Measurements from ENCODE around the gene RSBN1L. TPM values are rescaled to one million over a fixed set of nuclear protein-coding genes. Genes with fewer than 3 reads are reported as not detected.

Gene RSBN1L
- polyA plus RNA-seq, 1 experiment: 14.0 TPM

GRCh38 chr7:77693830-77694583 is 2.3 kb upstream of the RSBN1L start:
- Histone ChIP-seq H3K27ac (ENCODE audit: low read depth, low read length) (no peak overlapping the region), H3K4me3 (ENCODE audit: low read depth, low read length) (peak overlapping the region; percentile 17; the same call in 1 of the 2 replicates), H3K27me3 (ENCODE audit: control insufficient read depth, insufficient read depth, low read length) (no peaks in the 10 kb centered on the region), H3K9me3 (ENCODE audit: control insufficient read depth, insufficient read depth, low read length) (no peaks in the 10 kb centered on the region)
- DNase-seq (ENCODE audit: low read depth, low spot score): no peak
- no peak for TF ChIP-seq CTCF (IDR thresholded peaks at IDR 0.05; ENCODE audit: low read depth, low read length)
- POLR2A ChIA-PET: interaction anchor here (0.7 kb wide), 1 partner anchor 102 kb away, joined by 3 read pairs; no protein-coding TSS in a partner anchor
- CTCF ChIA-PET: interaction anchor here (1.2 kb wide), 1 partner anchor 66 kb away, joined by 5 read pairs; no protein-coding TSS in a partner anchor

GRCh38 chr7:77696643-77697534 is 630 bp downstream of the RSBN1L start:
- no peak for TF ChIP-seq CTCF (IDR thresholded peaks at IDR 0.05; ENCODE audit: low read depth, low read length)
- ChIA-PET CTCF (interaction anchor here (0.5 to 3.2 kb wide), 4 partner anchors 39 to 271 kb away, joined by 4 to 20 read pairs (median 6); no protein-coding TSS in a partner anchor), POLR2A (interaction anchor here (1.0 to 1.9 kb wide), 8 partner anchors 10 to 102 kb away, joined by 3 to 13 read pairs (median 5); partner anchors contain the start of genes PHTF2 and TMEM60)
- Histone ChIP-seq H3K4me3 (ENCODE audit: low read depth, low read length) (peak overlapping the region; percentile 94), H3K27ac (ENCODE audit: low read depth, low read length) (peak overlapping the region; percentile 78), H3K27me3 (ENCODE audit: control insufficient read depth, insufficient read depth, low read length) (no peaks in the 10 kb centered on the region), H3K9me3 (ENCODE audit: control insufficient read depth, insufficient read depth, low read length) (no peaks in the 10 kb centered on the region; the same call in 1 of the 2 replicates)
- DNase-seq (ENCODE audit: low read depth, low spot score): no peak

GRCh38 chr7:77697535-77697831 is 1.2 kb downstream of the RSBN1L start:
- DNase-seq (ENCODE audit: low read depth, low spot score): no peak
- Histone ChIP-seq H3K27me3 (ENCODE audit: control insufficient read depth, insufficient read depth, low read length) (no peaks in the 10 kb centered on the region), H3K9me3 (ENCODE audit: control insufficient read depth, insufficient read depth, low read length) (no peaks in the 10 kb centered on the region; the same call in 1 of the 2 replicates), H3K4me3 (ENCODE audit: low read depth, low read length) (peak overlapping the region; percentile 94), H3K27ac (ENCODE audit: low read depth, low read length) (peak overlapping the region; percentile 65)
- ChIA-PET CTCF (interaction anchor here (1.5 to 3.2 kb wide), 3 partner anchors 40 to 62 kb away, joined by 5 to 20 read pairs (median 7); no protein-coding TSS in a partner anchor), POLR2A (interaction anchor here (1.1 to 1.9 kb wide), 3 partner anchors 30 to 101 kb away, joined by 3 to 5 read pairs (median 5); partner anchors contain the start of genes PHTF2 and TMEM60)
- no peak for TF ChIP-seq CTCF (IDR thresholded peaks at IDR 0.05; ENCODE audit: low read depth, low read length)

GRCh38 chr7:77698042-77698625 is 1.9 kb downstream of the RSBN1L start:
- CTCF ChIA-PET: interaction anchor here (1.2 to 3.2 kb wide), 4 partner anchors 13 to 61 kb away, joined by 3 to 20 read pairs (median 6); no protein-coding TSS in a partner anchor
- Histone ChIP-seq H3K4me3 (ENCODE audit: low read depth, low read length) (peak overlapping the region; percentile 94), H3K27ac (ENCODE audit: low read depth, low read length) (no peak overlapping the region), H3K9me3 (ENCODE audit: control insufficient read depth, insufficient read depth, low read length) (no peaks in the 10 kb centered on the region; the same call in 1 of the 2 replicates), H3K27me3 (ENCODE audit: control insufficient read depth, insufficient read depth, low read length) (no peaks in the 10 kb centered on the region)
- POLR2A ChIA-PET: interaction anchor here (1.1 to 1.4 kb wide), 2 partner anchors 30 to 100 kb away, joined by 3 to 5 read pairs; partner anchors contain the start of genes PHTF2 and TMEM60
- no peak for TF ChIP-seq CTCF (IDR thresholded peaks at IDR 0.05; ENCODE audit: low read depth, low read length)
- no peak for DNase-seq (ENCODE audit: low read depth, low spot score)

Data from AG04450 (cell line).